ENCODE measurements around the gene ST3GAL5. TPM values are rescaled to one million over a fixed set of nuclear protein-coding genes. Genes with fewer than 3 reads are reported as not detected.

Gene ST3GAL5
- total RNA-seq, 4 donors from 2014 or later, result 38.6 to 56.4 (median 47.8) TPM

DNA sequence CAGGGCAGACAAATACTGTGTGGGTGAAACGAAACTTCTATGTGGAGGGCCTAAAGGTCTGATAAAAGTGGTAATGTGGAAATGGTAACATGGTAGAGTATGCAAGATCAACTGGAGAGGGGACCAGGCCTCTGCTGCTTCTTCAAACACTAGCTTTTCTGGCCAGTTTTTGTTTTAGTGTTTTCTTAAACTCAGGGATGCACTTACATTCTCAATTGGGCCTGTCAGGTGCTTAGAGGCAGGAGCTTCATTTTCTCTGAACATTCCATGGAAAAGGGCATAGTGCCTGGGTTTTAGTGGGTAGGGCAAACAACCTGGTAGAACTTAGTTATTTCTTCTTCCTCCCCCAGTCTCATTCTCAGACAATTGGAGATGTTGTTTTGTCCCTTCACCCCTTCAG, 10.5 kb upstream of the ST3GAL5 start:
- TF ChIP-seq, protein P1, sequence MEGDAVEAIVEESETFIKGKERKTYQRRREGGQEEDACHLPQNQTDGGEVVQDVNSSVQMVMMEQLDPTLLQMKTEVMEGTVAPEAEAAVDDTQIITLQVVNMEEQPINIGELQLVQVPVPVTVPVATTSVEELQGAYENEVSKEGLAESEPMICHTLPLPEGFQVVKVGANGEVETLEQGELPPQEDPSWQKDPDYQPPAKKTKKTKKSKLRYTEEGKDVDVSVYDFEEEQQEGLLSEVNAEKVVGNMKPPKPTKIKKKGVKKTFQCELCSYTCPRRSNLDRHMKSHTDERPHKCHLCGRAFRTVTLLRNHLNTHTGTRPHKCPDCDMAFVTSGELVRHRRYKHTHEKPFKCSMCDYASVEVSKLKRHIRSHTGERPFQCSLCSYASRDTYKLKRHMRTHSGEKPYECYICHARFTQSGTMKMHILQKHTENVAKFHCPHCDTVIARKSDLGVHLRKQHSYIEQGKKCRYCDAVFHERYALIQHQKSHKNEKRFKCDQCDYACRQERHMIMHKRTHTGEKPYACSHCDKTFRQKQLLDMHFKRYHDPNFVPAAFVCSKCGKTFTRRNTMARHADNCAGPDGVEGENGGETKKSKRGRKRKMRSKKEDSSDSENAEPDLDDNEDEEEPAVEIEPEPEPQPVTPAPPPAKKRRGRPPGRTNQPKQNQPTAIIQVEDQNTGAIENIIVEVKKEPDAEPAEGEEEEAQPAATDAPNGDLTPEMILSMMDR (IDR thresholded peaks at IDR 0.05; ENCODE audit: low read depth), result no peak

DNA sequence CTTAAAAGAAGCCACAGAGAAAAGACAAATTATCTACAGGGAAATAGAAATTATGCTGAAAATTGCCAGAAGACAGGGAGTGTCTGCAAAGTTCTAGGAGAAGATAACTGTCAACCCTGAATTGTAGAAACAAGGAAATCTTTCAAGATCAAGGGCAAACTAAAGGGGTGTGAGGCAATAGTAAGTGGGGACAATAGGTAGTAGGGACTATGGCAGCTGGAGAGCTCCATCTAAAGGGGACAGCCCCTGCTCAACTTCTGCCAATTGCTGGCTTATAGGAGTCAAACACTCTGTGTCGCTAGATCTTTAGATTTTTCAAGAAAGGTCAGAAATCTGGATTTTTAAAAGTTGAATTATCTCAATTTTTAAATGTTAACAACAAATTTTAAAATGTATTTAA, 10.1 kb upstream of the ST3GAL5 start:
- TF ChIP-seq, protein P1 (IDR thresholded peaks at IDR 0.05; ENCODE audit: low read depth), result no peak

DNA sequence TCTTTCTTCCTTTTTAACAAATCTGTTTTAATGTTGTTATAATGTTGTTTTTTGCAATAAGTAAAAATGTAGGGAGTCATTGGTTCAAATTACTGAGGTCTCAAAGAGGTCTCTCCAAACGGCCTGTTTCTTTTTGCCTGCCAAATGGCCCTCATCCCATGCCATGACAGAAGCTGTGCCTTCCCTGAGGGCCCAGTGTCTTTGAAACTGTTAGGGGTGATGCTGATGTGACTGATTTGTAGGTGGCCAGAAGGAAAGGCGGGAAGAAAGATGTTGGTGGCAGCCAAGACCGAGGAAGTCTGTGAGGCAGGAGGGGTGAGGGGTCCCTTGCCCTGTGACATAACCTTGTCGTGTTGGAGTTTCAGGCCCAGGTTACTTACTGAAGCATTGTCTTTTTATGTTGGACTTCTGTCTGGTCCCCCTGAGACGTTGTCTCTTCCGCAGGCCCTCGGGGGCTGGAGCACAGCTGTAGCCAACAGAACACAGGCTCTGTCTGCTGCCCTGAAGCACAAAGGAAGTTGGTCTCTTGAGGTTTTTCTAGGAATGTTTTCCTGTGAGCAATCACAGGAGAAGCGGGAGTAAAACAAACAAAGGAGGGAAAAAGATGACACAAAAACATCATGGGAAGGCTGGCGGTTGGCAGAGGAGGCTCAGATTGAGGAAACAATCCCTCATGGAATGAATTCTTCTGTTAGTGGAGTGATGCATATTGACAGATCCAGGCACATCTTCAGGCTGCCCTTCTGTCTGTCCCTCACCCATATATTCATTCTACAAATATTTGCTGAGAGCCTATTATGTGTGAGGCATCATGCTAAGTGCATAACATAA, 4.9 kb upstream of the ST3GAL5 start:
- TF ChIP-seq, protein P1 (IDR thresholded peaks at IDR 0.05; ENCODE audit: low read depth), result no peak

DNA sequence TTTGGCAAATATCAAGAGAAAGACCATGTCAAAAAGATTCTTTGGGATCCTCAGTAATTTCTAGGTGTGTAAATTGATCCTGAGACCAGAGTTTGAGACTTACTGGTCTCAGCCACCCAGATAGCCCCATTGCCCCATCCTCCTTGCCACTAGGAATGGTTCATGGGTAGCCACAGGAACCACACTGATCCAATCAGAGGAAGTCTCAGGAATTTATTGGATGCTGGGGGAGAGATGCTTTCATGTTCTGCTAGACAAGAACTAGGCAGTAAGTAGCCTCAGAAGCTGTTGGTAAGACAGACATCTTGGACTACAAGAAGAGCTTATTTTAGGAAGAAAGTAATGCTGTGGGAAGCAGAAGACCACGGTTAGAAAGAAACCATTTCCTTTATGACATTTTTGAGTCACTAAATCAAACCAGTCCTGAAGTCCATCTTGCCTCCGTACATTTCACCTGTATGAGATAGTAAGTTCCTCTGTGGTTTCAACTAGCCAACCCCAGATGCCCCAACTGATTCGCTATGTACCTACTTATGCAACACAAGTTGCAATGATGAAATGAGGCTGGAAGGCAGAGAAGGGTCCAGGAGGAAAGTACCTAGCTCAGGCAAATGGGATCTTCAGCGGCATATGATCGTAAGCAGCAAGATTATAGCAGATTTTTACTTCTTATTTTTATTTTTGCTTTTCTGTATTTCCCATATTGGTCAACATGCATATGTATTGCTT, 3.6 kb upstream of the ST3GAL5 start:
- TF ChIP-seq, protein P1 (IDR thresholded peaks at IDR 0.05; ENCODE audit: low read depth), result no peak

DNA sequence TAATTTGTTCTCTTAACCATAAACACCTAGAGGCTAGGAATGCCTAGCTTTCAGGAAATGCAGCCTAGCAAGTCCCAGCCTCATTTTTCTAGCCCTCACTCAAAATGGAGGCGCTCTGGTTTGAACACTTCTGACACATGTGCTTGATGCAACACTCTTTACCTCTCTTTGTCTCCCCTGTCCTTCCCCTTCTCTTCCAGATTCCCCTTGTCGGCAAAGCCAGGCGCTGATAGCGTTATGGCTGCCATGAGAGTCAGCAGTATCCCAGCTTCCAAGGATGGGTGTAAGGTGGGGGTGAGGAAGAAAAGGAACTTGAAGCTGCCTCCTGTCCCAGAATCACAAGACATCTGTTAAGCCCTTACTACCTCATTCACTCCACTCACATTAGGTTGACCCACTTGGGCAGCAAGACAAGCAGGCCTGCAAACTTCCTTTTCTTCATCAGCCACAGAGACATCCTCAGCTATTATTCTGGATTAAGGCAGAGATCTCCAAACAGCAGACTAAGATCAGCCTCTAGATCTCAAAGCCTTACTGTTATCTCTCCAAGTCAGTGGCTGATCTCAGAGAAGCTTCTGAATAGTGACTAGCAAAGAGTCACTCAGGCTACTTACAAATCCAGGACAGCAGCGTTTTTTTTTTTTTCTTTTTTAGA, 1.9 kb upstream of the ST3GAL5 start:
- TF ChIP-seq, protein P1 (IDR thresholded peaks at IDR 0.05; ENCODE audit: low read depth), result no peak

DNA sequence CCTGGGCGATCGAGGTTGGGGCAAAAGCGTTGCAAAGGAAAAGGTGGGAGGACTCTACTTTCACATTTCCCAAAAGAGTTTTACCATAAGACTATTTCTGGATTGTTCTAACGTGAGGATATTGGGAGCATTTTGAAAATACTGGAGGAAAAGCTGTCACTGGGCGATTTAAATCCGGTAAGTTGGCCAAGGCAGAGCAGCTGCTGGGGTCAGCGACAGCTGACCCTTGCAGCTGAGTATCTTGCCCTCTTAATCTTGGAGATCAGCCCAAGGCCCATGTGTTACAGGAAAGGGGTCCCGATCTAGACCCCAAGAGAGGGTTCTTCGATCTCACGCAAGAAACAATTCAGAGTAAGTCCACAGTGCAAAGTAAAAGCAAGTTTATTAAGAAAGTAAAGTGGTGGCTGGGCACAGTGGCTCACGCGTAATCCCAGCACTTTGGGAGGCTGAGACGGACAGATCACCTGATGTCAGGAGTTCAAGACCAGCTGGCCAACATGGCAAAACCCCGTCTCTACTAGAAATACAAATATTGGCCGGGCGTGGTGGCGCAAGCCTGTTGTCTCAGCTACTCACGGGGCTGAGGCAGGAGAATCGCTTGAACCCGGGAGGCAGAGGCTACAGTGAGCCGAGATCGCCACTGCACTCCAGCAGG, 964 bp upstream of the ST3GAL5 start:
- TF ChIP-seq, protein P1 (IDR thresholded peaks at IDR 0.05; ENCODE audit: low read depth), result no peak
